Hypothalamus (tissue), 51 donors: ENCODE measurements around the gene IL33.

Source experiments
- DNase-seq, 51 donors: peaks; one replicate each; lab custom pipeline; 2025; lab: John Stamatoyannopoulos, UW

IL33 gene

DNA sequence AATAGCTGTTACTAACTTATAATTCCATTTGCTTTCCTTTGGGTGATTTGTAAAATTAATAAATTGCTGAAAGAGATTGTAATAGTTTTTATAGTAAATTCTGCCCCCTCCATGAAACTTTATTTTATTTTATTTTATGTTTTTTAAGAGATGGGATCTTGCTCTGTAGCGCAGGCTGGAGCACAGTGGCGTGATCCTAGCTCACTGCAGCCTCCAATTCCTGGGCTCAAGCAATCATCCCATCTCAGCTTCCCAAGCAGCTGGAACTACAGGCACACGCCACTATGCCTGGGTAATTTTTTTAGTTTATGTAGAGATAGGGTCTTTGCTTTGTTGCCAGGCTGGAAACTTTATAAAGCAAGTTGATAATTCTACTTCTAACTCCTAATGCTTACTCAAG is 395 bp downstream of the IL33 start:
- peak in 1 of 51 donors; percentile 0 for DNase-seq

DNA sequence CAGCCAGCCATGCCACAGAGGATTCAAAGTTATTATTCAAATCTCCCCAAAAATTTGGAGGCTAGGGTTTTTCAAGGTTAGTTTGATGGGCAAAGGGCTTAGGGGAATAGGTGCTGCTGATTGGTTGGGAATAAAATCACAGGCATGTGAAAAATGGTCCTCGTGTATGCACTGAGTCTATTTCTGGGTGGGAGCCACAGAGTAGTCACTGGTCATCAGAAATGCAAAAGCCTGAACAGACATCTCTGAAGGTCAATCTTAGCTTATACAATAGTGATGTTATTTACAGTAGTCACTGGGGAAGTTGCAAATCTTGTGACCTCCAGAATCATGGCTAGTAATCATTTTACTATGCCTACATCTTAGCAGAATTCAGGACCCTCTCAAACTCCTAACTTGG is 1.3 kb downstream of the IL33 start:
- no peak for DNase-seq

- no peak for DNase-seq
These were observed 2.5 kb downstream of the IL33 start for GRCh38 chr9:6218099-6218502.

DNA sequence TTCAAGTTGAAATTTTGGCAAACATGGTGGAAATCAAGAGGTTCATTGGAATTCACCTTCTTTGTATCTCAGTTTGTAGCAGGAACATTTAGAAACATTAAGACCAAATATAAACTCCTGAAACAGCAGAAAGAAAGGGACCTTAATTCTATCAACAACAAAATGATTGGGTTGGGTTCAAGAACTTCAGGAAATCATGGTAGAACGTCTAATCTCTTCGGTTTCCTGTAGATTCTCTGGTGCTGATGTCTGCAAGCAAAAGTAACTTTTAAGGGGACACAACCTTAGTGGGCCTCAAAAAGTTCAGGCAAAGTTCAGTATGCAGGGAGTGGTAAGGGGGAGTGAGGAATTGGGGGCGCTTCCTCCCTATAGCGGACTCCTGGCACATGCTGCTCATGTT is 3.4 kb downstream of the IL33 start:
- no peak for DNase-seq

DNA sequence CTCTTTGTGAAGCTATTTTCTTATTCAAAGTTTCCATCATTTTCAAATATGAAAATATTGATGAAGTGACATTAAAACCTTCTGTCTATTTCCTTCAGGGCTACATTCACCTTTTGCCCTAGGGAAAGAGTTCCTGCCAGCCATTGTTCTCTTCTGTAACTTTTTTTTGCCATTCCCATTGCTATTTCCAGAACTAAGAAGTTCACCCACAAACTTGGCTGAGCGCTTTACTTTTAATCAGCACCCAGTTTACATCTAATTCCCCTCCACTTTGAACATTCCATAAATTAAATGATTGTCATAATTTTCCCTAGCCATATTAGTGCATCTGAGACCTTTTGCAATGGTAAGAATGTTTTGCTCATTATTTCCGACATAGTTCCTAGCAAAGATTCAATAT is 4.4 kb downstream of the IL33 start:
- DNase-seq: no peak

DNA sequence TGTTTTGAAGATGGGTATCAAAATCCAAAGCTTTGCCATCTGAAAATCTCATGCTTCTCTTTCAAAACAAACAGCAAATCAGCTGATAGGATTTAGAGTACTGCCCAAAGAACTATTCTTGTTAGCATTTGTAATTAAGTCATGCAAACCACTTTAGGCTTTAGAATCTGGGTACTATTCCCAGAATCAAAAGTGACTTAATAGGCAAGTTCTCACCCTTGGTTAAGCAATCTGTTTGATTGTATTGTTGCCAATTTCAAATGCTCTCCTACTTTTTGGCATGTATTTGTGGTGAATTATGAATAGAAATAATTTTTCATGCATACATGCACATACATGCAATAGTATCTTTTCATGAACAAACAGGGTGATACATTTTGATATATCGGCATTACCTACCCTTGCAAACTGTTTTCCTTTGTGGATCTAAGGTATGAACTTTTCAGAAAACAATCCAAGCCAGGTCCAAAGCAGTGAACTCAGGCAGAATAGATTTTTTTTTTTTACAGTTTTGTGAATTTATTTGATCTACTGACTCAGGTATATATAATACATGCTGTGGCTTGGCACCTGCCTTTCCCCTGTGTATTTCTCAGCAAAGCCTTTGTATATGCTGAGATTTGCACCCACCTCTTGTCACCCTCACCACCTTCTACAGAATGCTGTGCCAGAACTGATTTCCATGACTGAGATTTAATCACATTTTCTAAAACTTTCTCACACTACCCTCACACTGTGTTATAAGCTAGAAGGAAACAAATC is 9.0 kb downstream of the IL33 start:
- no peak for DNase-seq

GRCh38 chr9:6226696-6227095 is 11.1 kb downstream of the IL33 start:
- DNase-seq: no peak

DNA sequence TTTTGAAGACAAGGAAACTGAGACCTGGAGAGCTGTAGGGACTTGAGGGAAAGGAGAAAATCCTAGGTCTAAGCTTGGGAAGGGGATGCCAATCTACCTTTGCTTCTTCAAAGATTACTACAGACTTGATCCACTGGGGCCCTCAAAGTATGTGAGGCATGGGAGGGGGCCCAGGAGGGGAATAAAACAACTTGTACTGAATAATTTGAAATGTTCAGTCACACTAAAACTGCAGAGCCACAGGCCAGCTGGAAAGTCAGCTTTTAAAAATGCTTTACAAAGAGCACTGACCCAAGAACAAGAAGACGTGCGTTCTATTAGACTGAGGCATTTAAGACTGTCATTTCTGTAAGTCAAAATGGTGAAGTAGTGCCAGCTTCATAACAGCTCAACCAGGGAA is 13.6 kb downstream of the IL33 start:
- no peak for DNase-seq

GRCh38 chr9:6229619-6230018 is 14.0 kb downstream of the IL33 start:
- DNase-seq: no peak

GRCh38 chr9:6230037-6230780 is 14.6 kb downstream of the IL33 start:
- no peak for DNase-seq

DNA sequence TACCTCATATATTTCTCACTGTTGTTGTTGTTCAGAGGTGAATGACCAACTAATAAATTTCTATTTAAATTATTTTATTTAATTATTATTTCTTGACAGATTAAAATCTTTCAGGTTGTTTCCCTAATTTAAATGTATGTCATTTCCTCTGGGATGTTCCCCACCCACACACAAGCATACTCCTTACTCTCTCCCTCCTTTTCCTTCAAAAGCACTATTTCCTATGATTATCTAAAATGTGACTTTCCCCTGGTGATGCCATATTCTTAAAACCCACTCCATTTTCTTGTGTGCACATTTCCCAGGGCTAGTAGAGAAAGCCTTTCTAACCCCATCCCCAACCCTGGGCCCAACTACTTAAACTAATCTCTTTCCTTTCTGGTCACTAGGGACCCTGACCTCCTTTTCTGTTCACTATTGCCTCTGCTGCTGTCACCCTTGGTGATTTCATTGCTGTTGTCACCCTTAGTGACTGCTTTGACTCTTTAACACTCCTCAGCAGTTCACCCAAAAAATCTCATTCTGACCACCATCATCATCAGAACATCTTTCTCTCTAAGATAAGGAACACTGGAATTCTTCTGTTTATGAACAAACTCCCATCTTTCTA is 16.8 kb downstream of the IL33 start:
- DNase-seq: no peak

DNA sequence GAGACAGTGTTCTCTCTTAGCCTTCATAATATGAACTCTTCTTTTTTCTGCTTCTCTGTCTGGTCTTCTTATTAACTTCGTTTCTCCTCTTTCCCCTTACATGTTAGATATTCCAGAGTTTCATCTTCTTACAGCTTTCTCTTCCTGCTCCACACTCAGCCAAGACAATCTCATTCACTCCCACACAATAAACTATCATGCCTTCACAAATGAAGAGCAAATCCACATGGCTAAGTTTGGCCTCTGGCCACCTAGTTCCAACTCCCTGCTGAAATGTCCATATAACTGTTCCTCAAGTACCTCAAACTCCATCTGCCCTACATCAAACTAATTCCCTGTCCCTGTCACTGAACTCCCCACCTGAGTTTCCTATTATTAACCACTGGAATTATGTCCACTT is 18.4 kb downstream of the IL33 start:
- no peak for DNase-seq

DNA sequence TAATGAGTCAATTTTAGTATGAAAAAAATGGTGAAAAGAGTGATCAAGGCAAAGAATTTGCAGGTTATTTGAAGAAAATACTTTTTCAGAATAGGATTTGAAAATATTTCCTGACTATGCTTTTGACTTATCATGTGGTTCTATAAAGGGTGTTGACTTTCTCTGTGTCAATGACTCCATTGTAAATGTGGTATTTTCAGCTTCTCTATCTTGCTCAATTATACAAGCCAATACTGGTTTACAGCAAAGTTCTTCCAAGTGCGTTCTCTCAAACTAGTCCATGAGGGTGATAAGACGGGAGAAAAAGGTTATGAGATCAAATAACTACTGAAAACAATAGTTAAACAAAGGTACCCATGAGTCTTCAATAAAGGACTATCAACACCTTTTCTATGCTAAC is 21.7 kb downstream of the IL33 start:
- no peak for DNase-seq

DNA sequence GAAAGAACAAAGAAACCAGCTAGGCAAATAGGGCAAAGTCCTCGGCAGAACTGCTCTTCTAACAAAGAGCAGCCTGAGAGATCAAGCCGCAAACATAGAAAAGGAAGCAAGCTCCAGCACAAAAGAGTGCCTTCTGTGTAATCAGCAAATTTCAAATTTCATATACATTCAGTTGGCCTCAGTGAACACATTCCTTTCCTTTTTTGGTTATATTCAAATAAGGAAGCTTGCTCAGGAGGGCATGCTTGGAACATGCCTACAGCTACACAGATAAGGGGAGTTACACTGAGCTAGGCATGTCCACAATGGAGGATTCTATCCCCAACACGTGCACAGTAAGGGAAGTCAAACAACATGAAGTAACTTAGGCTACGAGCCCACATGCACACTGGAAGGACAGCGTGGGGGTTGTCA is 23.4 kb downstream of the IL33 start:
- DNase-seq: no peak

DNA sequence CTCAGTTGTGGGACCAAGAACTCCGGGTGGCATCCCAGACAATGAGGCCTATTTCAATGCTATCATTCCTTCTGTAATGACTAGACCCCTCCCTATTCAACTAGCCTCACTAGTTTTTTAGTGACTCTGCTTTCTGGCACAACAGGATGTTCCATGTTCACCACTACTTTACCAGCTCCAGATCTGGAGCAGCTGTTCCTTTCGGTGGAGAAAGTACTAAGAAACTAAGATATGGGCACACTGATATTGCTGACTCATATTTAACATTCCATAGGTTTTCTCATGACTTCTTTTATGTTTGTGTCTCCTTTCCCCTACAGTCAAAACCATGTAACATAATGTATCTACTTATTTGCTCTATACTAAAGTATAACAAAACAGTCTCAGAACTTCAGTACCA is 24.1 kb downstream of the IL33 start:
- no peak for DNase-seq

DNA sequence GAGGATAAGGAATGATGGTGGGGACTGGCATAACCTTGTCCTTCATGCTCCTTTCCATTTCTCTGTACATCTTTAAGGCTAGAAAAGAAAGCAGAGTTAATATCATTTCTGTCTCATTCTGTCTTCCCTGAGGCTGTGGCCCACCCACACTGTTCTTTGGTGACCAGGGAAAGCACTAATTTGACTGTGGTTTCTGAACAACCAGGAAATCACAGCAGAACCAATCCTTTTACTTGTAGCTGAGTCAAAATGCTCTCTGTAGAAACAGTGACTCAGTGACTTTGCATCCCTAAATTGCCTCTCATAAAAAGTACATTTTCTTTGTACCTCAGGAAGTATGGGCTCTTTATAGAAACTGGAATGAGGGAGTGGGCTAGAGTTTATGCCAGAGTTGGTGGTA is 28.1 kb downstream of the IL33 start:
- DNase-seq: no peak

GRCh38 chr9:6247266-6247665 is 31.7 kb downstream of the IL33 start:
- DNase-seq: no peak

DNA sequence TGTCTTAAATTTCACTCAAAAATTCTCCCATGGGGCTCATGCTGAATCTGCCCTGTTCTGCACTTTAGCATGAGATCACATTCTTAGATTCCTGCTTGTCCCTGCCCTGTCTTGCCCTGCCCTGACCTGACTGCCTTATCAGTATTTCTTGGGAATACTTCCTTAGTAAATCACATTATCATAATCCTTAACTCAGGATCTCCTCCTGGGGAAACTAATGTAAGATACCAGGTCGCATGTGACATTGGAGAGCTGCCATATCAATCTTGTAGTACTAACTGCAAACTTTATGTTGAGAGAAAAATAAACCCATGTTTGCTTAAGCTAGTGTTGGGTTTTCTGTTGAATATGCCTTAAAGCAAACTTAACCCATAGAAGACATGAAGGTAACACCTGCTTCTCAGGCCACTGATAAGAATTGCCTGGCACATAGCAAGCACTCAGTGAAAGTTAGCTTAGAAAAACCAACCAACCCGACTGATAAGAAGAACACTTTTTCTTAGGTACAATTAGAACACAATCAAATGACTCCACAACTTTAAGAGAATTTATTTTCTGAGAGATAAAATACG is 53.3 kb downstream of the IL33 start:
- no peak for DNase-seq

DNA sequence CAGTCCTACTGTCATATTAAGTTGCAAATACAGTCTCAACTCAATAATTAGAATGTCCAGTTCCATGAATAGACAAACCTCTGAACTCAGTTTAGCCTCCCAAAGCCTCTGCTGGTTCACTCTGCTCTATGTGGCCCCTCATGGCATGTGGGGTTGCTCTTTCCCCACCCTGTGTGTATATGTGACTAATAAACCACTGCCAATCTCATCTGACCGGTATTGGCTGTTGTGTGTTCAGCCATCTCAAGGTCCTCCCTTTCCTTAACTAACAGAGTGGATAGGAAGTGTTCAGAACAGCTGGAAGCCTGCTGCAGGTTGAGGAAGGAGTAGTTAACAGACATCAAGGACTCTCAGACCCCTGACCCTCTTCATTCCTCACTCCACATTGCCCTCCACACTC is 55.3 kb downstream of the IL33 start:
- no peak for DNase-seq

DNA sequence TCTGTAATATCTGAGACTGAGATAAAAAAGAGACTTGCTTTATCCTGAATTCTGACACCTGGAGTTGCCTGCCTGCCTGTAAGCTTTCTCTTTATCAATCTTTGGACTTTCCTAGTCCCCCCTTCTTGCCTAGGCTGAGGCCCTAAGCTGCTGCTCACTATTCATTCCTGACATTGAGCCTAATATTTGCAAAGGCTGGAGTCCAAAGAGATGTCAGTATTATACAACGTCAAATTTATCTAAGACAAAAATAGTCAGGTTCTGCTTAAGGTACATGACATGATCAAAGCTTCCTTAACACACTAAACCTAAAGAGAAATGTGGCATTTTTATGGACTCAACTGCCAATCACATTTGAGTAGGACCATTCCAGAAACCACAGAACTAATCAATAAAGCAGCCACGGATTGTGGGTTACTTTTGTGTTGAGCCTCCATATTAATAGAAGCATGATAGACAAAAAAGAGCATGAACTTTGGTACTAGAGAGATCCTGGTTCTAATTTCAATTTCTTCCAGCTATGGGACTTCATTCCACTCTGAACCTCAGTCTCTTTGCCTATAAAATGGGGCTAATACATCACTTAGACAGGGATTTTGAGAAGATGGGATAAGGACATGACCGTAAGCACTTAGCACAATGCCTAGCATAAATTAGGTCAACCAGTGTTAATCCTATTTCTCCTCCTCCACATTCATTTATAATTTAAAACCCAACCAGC is 56.1 kb downstream of the IL33 start:
- DNase-seq: no peak

DNA sequence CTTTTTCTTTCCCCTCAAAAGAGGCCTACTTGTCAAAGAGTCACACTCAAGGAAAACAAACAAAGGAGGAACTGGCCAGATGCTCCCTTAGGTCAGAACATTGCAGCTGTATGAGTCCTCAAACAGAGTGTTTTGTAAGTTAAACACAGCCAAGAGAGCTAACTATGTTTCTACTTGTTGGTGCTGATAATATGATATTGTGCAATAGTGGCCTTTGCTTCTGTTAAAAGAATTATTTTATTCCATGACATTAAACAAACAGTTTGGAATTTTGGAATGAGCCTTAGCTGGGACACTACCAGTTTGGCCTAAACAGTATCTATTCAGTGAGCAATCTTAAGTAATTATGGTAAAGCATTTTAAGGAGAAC is 56.6 kb downstream of the IL33 start:
- no peak for DNase-seq
